ENCODE measurements around the gene DDX59.

DDX59 gene

GRCh38 chr1:200629876-200630514 is 39.7 kb downstream of the DDX59 start:
- DNase-seq (ENCODE audit: low spot score), result no peak

DNA sequence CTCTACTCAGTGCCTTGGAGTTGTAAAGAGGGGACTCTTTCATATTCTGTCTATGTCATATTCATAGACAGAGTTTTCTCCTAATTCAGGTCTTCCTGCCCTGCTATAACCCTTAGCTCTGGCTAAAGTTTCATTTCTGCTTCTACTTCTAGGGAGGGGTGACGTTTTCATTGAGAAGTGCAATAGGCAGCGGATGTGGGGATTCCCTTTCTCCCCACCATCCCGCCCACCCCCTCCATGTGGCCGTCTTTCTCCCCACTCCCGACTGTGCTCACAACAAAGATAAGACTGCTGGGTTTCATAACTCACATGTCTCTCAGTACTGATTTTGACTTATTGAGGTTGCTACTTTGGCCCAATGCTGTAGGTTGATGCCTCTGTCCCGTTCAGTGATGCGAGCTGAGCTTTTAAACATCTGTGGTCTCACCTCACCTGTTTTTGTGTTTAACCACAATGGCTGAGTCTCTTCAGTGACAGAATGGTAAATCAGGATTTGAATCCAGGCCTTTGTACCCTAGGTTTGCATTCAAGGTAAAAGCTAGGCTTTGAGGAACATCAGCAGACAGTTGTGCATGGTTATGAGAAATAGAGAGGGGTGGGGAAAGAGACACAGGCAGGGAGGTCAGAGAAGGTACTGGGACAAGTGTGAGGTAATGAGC is 41.4 kb downstream of the DDX59 start:
- no peak for DNase-seq (ENCODE audit: low spot score)

GRCh38 chr1:200627575-200628222 is 42.0 kb downstream of the DDX59 start:
- no peak for DNase-seq (ENCODE audit: low spot score)

DNA sequence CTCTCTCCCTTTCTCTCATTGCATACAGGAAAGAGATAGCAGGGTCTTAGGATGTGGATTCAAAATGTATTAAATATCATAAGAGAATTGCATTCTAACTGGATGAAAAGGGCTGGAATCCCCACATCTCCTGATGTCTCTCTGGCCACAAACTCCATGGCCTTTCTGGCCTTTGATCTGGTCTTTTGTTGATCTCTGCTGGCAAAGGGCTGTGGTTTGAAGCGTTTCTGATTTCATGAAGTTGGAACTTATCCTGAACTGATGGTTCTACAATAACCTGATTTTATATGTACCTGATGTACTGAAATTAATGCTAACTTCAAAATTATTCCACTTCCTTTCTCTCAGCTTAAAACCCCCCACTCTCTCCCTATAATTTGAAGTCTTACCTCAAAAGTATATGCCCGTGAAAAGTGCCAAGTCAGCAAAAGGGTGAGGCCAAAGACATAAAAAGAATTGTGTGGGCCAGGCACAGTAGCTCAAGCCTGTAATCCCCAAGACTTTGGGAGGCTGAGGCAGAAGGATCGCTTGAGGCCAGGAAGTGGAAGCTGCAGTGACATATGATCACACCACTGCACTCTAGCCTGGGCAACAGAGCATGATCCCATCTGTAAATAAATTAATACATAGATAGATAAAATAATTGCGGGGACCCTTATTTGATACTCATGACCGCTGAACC is 42.7 kb downstream of the DDX59 start:
- no peak for DNase-seq (ENCODE audit: low spot score)

DNA sequence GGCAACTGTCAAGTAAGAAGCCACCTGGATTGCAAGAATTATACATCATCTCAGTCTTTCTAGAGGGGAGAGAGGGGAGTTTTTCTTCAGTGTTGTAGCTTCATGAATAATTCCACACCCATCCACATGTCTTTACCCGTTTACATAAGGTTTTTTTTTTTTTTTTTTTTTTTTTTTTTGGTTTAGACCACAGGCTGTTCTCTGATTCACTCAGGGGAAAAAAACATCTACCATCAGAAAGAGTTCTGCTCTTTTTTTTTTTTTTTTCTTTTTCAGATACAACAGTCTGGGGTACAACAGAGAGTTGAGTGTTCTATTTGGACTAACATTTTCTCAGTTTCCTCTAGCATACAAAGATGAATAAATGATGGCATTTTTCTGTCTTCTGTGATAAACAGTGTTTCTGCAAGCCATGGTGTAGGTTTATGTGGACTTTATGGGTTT is 44.3 kb downstream of the DDX59 start:
- DNase-seq (ENCODE audit: low spot score), result peak; percentile 40

DNA sequence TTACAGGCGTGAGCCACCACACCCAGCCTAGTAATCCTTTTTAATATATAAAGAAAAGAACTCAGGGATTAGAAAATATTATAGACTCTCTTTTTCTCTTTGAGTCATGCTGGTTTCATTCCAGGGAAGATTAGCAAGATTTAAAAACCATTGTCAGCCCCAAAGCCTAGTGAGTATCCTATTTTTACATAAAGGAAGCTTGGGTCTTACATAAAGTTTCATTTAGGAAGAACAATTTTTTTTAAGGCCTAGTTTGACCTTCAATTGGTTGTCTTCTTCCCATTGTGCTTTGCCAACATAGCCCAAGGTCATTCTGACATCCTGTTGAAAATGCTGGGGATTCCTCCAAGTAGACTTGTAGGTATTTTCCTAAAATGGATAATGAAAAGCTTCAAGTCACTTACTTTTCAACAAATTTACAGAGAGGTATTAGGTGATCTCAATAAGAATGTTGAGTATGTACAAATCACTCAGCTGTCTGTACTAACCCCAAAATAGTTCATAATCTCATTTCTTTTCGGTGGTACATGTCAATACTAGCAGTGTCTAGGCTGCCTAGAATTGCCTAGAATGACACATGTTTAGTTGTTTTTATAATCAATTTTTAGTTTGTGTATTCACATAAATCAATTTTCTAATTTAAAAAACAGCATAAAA is 44.9 kb downstream of the DDX59 start:
- DNase-seq (ENCODE audit: low spot score), result no peak

GRCh38 chr1:200620273-200621131 is 49.2 kb downstream of the DDX59 start, which contains the start of gene KIF14:
TSS of gene KIF14 (minus strand) at chr1:200620751. CDS start at chr1:200618723, 2,028 bp downstream.
- peak; percentile 99 for DNase-seq (ENCODE audit: low spot score)

GRCh38 chr1:200619894-200620272 is 49.8 kb downstream of the DDX59 start:
- no peak for DNase-seq (ENCODE audit: low spot score)

DNA sequence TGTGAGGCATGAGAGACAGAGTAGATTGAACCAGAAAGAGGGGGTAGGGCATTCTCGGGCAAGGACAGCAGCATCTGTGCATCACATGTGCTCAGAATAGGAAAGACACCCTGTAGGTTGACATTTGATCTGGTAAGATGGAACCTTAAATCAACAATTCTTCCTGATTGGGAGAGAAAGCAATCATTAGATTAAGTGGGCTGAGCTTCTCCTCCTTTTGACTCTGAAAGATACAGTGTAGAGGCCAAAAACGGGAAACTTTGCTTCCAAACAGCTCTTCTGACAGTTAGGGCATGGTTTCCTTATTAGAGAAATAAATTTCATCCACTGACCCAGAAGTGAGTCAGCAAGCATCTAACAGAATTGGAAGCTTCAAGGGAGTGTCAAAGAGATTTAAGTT is 58.9 kb downstream of the DDX59 start:
- DNase-seq (ENCODE audit: low spot score), result peak; percentile 66

GRCh38 chr1:200602632-200603031 is 67.1 kb downstream of the DDX59 start:
- DNase-seq (ENCODE audit: low spot score), result no peak

Measured in AG20443 (cell line).